Esophagus squamous epithelium (tissue), 5 donors: ENCODE results near the gene SPATA13. TPM values are rescaled to one million over a fixed set of nuclear protein-coding genes. Genes with fewer than 3 reads are reported as not detected.
A peak's percentile ranks its signal among the peaks of the same experiment; 100 is the strongest.
"Not testable (repeated sequence)": the region's sequence is repeated elsewhere in the genome, so short reads cannot be mapped to it uniquely, and the experiment has no call there.

Experiments used
- DNase-seq: peaks from one replicate; lab custom pipeline; 2025; lab: John Stamatoyannopoulos, UW
- H3K27ac ChIP-seq, 4 donors: fragments of 200-600 bp; sonication (generic); one replicate each; pipeline ENCODE4 v1.5.1; 2016 to 2019; ENCODE audit warnings: mild to moderate bottlenecking in 1 of 4
- H3K27me3 ChIP-seq, 4 donors: fragments of 200-600 bp; sonication (generic); 1 replicate in 3 of 4; 2 replicates in 1 of 4; pipeline versions ENCODE4 v1.5.1 to v1.6.0; 2017 to 2021; ENCODE audit warnings: antibody characterized with exemption in 1 of 4
- H3K36me3 ChIP-seq, 3 donors: fragments of 200-600 bp; sonication (generic); one replicate each; pipeline ENCODE4 v1.5.1; 2016 to 2019
- H3K4me1 ChIP-seq, 3 donors: fragments of 200-600 bp; sonication (generic); one replicate each; pipeline ENCODE4 v1.5.1; 2017 to 2019
- H3K4me3 ChIP-seq, 4 donors: fragments of 200-600 bp; sonication (generic); 1 replicate in 3 of 4; 2 replicates in 1 of 4; pipeline ENCODE4 v1.5.1; 2016 to 2019; ENCODE audit warnings: mild to moderate bottlenecking in 2 of 4, moderate library complexity in 1 of 4
- H3K9me3 ChIP-seq, 3 donors: fragments of 200-600 bp; sonication (generic); one replicate each; pipeline ENCODE4 v1.5.1; 2016 to 2019
- CTCF ChIP-seq, 6 experiments: fragments of 450-650 bp in 4 of 6; fragments of 200-600 bp in 2 of 6; sonication (generic) in 2 of 6; IDR thresholded peaks; one replicate each; pipeline ENCODE4 v1.5.1; 2016 to 2019; ENCODE audit warnings: antibody characterized with exemption in 6 of 6, mild to moderate bottlenecking in 4 of 6, moderate library complexity in 4 of 6
- POLR2A ChIP-seq, 4 donors: fragments of 450-650 bp; IDR thresholded peaks; one replicate each; pipeline ENCODE4 v1.6.1; 2017; ENCODE audit warnings: antibody characterized with exemption in 4 of 4, mild to moderate bottlenecking in 4 of 4, moderate library complexity in 3 of 4
- WGBS, 2 donors: methylation state at CpG; one replicate each; pipeline ENCODE4 v1.1.5; 2018; 5-methylcytosine and 5-hydroxymethylcytosine counted together
- intact Hi-C: fragments of 100-400 bp; cut with DNase I; formaldehyde crosslinking; loops from one replicate; pipeline ENCODE4 v1.15.0; 2022
- total RNA-seq, 4 donors: library from RNA; depleted of rRNA; stranded (reverse); fragments of >200 nt; gene quantifications; one replicate each; pipeline ENCODE4 v1.1.0, GENCODE V29; 2016
- donor health status: DM: yes; HTN: yes; CAD: no.

The SPATA13 gene
- total RNA-seq, 4 donors from 2014 or later, result 5.0 to 16.6 (median 9.7) TPM

GRCh38 chr13:24321416-24321815 is 160.9 kb downstream of the SPATA13 start:
- H3K36me3 ChIP-seq, H3K4me1 ChIP-seq, intact Hi-C loops, H3K4me3 ChIP-seq, H3K27ac ChIP-seq, DNase-seq, H3K9me3 ChIP-seq: not testable (repeated sequence)
- peaks cover 0 to 13% (median under 1%) of the 10 kb centered on the region in 4 donors for H3K27me3 ChIP-seq
- WGBS, 2 donors, result 87 to 90% methylated on average over 7 to 8 of the region's 8 CpGs

- DNase-seq, H3K4me3 ChIP-seq, H3K27ac ChIP-seq, H3K9me3 ChIP-seq, H3K36me3 ChIP-seq, intact Hi-C loops, H3K4me1 ChIP-seq: not testable (repeated sequence)
- peak in 3 of 6 experiments; percentile 6 to 45 (median 16) for TF ChIP-seq CTCF (IDR thresholded peaks at IDR 0.05)
- H3K27me3 ChIP-seq, result peaks cover 0 to 23% (median 2%) of the 10 kb centered on the region in 4 donors
- WGBS, 2 donors, result 37 to 57% methylated on average over 2 of the region's 2 CpGs
Measured at GRCh38 chr13:24322470-24322869, 161.9 kb downstream of the SPATA13 start.

GRCh38 chr13:24323036-24323738 is 162.7 kb downstream of the SPATA13 start:
- TF ChIP-seq POLR2A (IDR thresholded peaks at IDR 0.05), result no peak
- TF ChIP-seq CTCF (IDR thresholded peaks at IDR 0.05), result no peak
- no peak for DNase-seq
- Histone ChIP-seq H3K9me3 (no peaks in the 10 kb centered on the region), H3K36me3 (no peaks in the 10 kb centered on the region), H3K4me3 (no peak overlapping the region), H3K27ac (no peak overlapping the region), H3K27me3 (peaks cover 0 to 30% (median 2%) of the 10 kb centered on the region in 4 donors), H3K4me1 (no peaks in the 10 kb centered on the region)
- 80 to 86% methylated on average over 2 to 9 of the region's 28 CpGs for WGBS, 2 donors
- intact Hi-C loops, result no loop called here

GRCh38 chr13:24323739-24324075 is 163.2 kb downstream of the SPATA13 start:
- DNase-seq, result no peak
- H3K9me3 ChIP-seq, result no peaks in the 10 kb centered on the region
- intact Hi-C loops, result no loop called here
- no peak overlapping the region for H3K4me3 ChIP-seq
- TF ChIP-seq CTCF (IDR thresholded peaks at IDR 0.05) (no peak), POLR2A (IDR thresholded peaks at IDR 0.05) (no peak)
- H3K27ac ChIP-seq, result no peak overlapping the region
- H3K36me3 ChIP-seq, result no peaks in the 10 kb centered on the region
- WGBS, 2 donors, result 49 to 53% methylated on average over 2 to 5 of the region's 5 CpGs
- no peaks in the 10 kb centered on the region for H3K4me1 ChIP-seq
- peaks cover 0 to 35% (median 2%) of the 10 kb centered on the region in 4 donors for H3K27me3 ChIP-seq

- H3K4me3 ChIP-seq, H3K4me1 ChIP-seq, DNase-seq, H3K9me3 ChIP-seq, H3K36me3 ChIP-seq, H3K27ac ChIP-seq, intact Hi-C loops: not testable (repeated sequence)
- WGBS, 2 donors, result 76 to 84% methylated on average over 17 to 23 of the region's 23 CpGs
- peaks cover 0 to 46% (median 2%) of the 10 kb centered on the region in 4 donors for H3K27me3 ChIP-seq
Measured at GRCh38 chr13:24327598-24327997, 167.1 kb downstream of the SPATA13 start.

GRCh38 chr13:24328145-24328544 is 167.6 kb downstream of the SPATA13 start:
- no peak for DNase-seq
- 10 to 27% methylated on average over 3 to 16 of the region's 38 CpGs for whole genome bisulfite sequencing, 2 donors
- H3K4me1 ChIP-seq, result no peaks in the 10 kb centered on the region
- peaks cover 0 to 44% (median 2%) of the 10 kb centered on the region in 4 donors for H3K27me3 ChIP-seq
- intact Hi-C loops, result no loop called here
- H3K4me3 ChIP-seq, result no peak overlapping the region
- H3K9me3 ChIP-seq, result no peaks in the 10 kb centered on the region
- no peak for TF ChIP-seq POLR2A (IDR thresholded peaks at IDR 0.05)
- no peak for TF ChIP-seq CTCF (IDR thresholded peaks at IDR 0.05)
- H3K27ac ChIP-seq, result no peak overlapping the region
- no peaks in the 10 kb centered on the region for H3K36me3 ChIP-seq
